IMR-90 (cell line): Measurements from ENCODE around the gene MZT2A. TPM values are rescaled to one million over a fixed set of nuclear protein-coding genes. Genes with fewer than 3 reads are reported as not detected.

ENCODE experiments used
- microRNA-seq, 2 experiments: library from miRNA; stranded (forward) in 1 of 2; unstranded in 1 of 2; fragments of 10-50 nt in 1 of 2; fragments of <30 nt in 1 of 2; gene quantifications in 1 of 2; microRNA quantifications in 1 of 2; one replicate each; pipeline versions ENCODE3 to v1.1.0; 2013 to 2020; ENCODE audit not compliant: insufficient read depth in 1 of 2, insufficient read length in 1 of 2, unreplicated experiment in 1 of 2
- polyA plus RNA-seq, 3 experiments: library from polyadenylated mRNA; depleted of rRNA; stranded (reverse); fragments of >200 nt; gene quantifications; 2 replicates each; pipeline ENCODE4 v1.2.3, GENCODE V29; 2012; ENCODE audit warnings: low replicate concordance in 1 of 3
- total RNA-seq: library from RNA; depleted of rRNA; stranded (reverse); fragments of >200 nt; gene quantifications from 2 replicates; pipeline ENCODE4 v1.2.3, GENCODE V29; 2012; rRNA removed

Gene MZT2A
- total and polyA plus RNA-seq, 2 of the 4 experiments (the other 2 are of a cell fraction): 23.1 to 82.3 TPM

Small RNA genes lying within 50 kb of the gene (microRNA-seq; reads per million reads assigned to microRNA genes)
- not detected for gene MIR4784 (ENCODE audit: unreplicated experiment)

Other genes with a start within 250 kb of the MZT2A start
- not detected in 2 replicates for gene RAB6D, start 128.2 kb downstream of the MZT2A start, total RNA-seq
- gene RAB6D, start 128.2 kb downstream of the MZT2A start, polyA plus RNA-seq (2012; rRNA removed): not detected in 2 replicates
- gene TUBA3D, start 16.3 kb downstream of the MZT2A start, total RNA-seq: not detected in 2 replicates
- not detected in 2 replicates for gene TUBA3D, start 16.3 kb downstream of the MZT2A start, polyA plus RNA-seq (2012; rRNA removed)
- gene CCDC74A, start 35.5 kb upstream of the MZT2A start, total RNA-seq: 3.1 and 3.8 TPM in 2 replicates
- gene CCDC74A, start 35.5 kb upstream of the MZT2A start, polyA plus RNA-seq (2012; rRNA removed): 11.9 and 13.5 TPM in 2 replicates